WTC11 (cell line): ENCODE measurements around the gene MACF1. TPM values are rescaled to one million over a fixed set of nuclear protein-coding genes. Genes with fewer than 3 reads are reported as not detected.

Experiments
- ATAC-seq: fragments of 200-7000 bp; cut with Tn5 transposase; 2 replicates; pipeline ENCODE4 v1.10.0; 2021; ENCODE audit warnings: mild to moderate bottlenecking, moderate library complexity
- CTCF ChIA-PET: fragments of 300-600 bp; sonication (Branson Sonifier 250); formaldehyde crosslinking; loops from one replicate; lab custom pipeline; 2021; ENCODE audit warnings: antibody characterized with exemption; lab: Charles Lee
- POLR2A ChIA-PET: fragments of 350-600 bp; sonication (Branson Sonifier 250); formaldehyde crosslinking; loops from one replicate; lab custom pipeline; 2021; ENCODE audit warnings: antibody characterized with exemption; lab: Charles Lee
- DNase-seq: peaks from one replicate; pipeline ENCODE4 v3.0.0; 2021; ENCODE audit warnings: low spot score
- H3K27ac Mint-ChIP-seq: 2 replicates; pipeline ENCODE4 v1.8.0; 2021; ENCODE audit warnings: mixed read lengths
- H3K27me3 Mint-ChIP-seq: 2 replicates; pipeline ENCODE4 v1.8.0; 2021; ENCODE audit warnings: low read depth, mild to moderate bottlenecking, moderate library complexity, mixed read lengths
- H3K36me3 Mint-ChIP-seq: 2 replicates; pipeline ENCODE4 v1.8.0; 2021; ENCODE audit warnings: mixed read lengths
- H3K4me1 Mint-ChIP-seq: 2 replicates; pipeline ENCODE4 v1.8.0; 2022; ENCODE audit warnings: mixed read lengths
- H3K4me3 Mint-ChIP-seq: 2 replicates; pipeline ENCODE4 v1.8.0; 2021; ENCODE audit warnings: mild to moderate bottlenecking, moderate library complexity, mixed read lengths
- H3K9me3 Mint-ChIP-seq: 2 replicates; pipeline ENCODE4 v1.8.0; 2021; ENCODE audit warnings: mixed read lengths
- AFF4 ChIP-seq: sonication (generic); formaldehyde crosslinking; IDR thresholded peaks from 2 replicates; pipeline ENCODE4 v1.8.1; 2023; ENCODE audit warnings: mild to moderate bottlenecking, missing genetic modification reagents, borderline replicate concordance
- CBFB ChIP-seq: sonication (generic); formaldehyde crosslinking; IDR thresholded peaks from 2 replicates; pipeline ENCODE4 v1.8.1; 2022; ENCODE audit warnings: mild to moderate bottlenecking, low read depth, missing genetic modification reagents
- ERG ChIP-seq: fragments of 250-450 bp; sonication (Bioruptor Pico); IDR thresholded peaks from 2 replicates; pipeline ENCODE4 v1.8.0; 2021; ENCODE audit warnings: mild to moderate bottlenecking
- GTF2I ChIP-seq: fragments of 250-450 bp; sonication (Bioruptor Pico); conservative IDR thresholded peaks from 2 replicates; pipeline ENCODE4 v1.4.0; 2021; ENCODE audit warnings: mild to moderate bottlenecking
- JUN ChIP-seq: sonication (generic); formaldehyde crosslinking; IDR thresholded peaks from 2 replicates; pipeline ENCODE4 v1.8.0; 2023; ENCODE audit warnings: mild to moderate bottlenecking, missing genetic modification reagents
- MXD4 ChIP-seq: fragments of 250-450 bp; sonication (Bioruptor Pico); IDR thresholded peaks from 2 replicates; pipeline ENCODE4 v1.8.0; 2021; ENCODE audit warnings: mild to moderate bottlenecking, moderate library complexity, borderline replicate concordance
- MYBL2 ChIP-seq: sonication (generic); formaldehyde crosslinking; IDR thresholded peaks from 2 replicates; pipeline ENCODE4 v1.8.1; 2023; ENCODE audit warnings: mild to moderate bottlenecking, moderate library complexity, missing genetic modification reagents
- NR2C2 ChIP-seq: sonication (generic); formaldehyde crosslinking; IDR thresholded peaks from 2 replicates; pipeline ENCODE4 v1.8.0; 2022; ENCODE audit warnings: mild to moderate bottlenecking, missing genetic modification reagents
- NR3C1 ChIP-seq: sonication (generic); formaldehyde crosslinking; conservative IDR thresholded peaks from 2 replicates; pipeline ENCODE4 v1.8.1; 2023; ENCODE audit warnings: low read depth, mild to moderate bottlenecking, missing genetic modification reagents
- OVOL2 ChIP-seq: fragments of 250-450 bp; sonication (Bioruptor Pico); IDR thresholded peaks from 2 replicates; pipeline ENCODE4 v1.9.0; 2021; ENCODE audit warnings: mild to moderate bottlenecking, borderline replicate concordance
- RORB ChIP-seq: fragments of 250-450 bp; sonication (Bioruptor Pico); IDR thresholded peaks from 2 replicates; pipeline ENCODE4 v1.9.0; 2021; ENCODE audit warnings: mild to moderate bottlenecking
- SMAD3 ChIP-seq: sonication (generic); formaldehyde crosslinking; IDR thresholded peaks from 2 replicates; pipeline ENCODE4 v1.8.0; 2022; ENCODE audit warnings: missing genetic modification reagents, mild to moderate bottlenecking, borderline replicate concordance
- SMAD4 ChIP-seq: sonication (generic); formaldehyde crosslinking; IDR thresholded peaks from 2 replicates; pipeline ENCODE4 v1.8.0; 2022; ENCODE audit warnings: mild to moderate bottlenecking, missing genetic modification reagents
- SOX15 ChIP-seq: fragments of 250-450 bp; sonication (Bioruptor Pico); IDR thresholded peaks from 2 replicates; pipeline ENCODE4 v1.9.0; 2021; ENCODE audit warnings: mild to moderate bottlenecking
- TCF7 ChIP-seq: sonication (generic); formaldehyde crosslinking; IDR thresholded peaks from 2 replicates; pipeline ENCODE4 v1.8.0; 2022; ENCODE audit warnings: mild to moderate bottlenecking, low read depth, missing genetic modification reagents, moderate library complexity
- TEAD1 ChIP-seq: sonication (generic); formaldehyde crosslinking; IDR thresholded peaks from 2 replicates; pipeline ENCODE4 v1.8.0; 2022; ENCODE audit warnings: mild to moderate bottlenecking, missing genetic modification reagents
- TP53 ChIP-seq: sonication (generic); formaldehyde crosslinking; IDR thresholded peaks from 2 replicates; pipeline ENCODE4 v1.8.1; 2023; ENCODE audit warnings: mild to moderate bottlenecking, missing genetic modification reagents
- ZNF121 ChIP-seq: sonication (generic); formaldehyde crosslinking; IDR thresholded peaks from 2 replicates; pipeline ENCODE4 v1.8.0; 2023; ENCODE audit warnings: missing genetic modification reagents
- ZNF317 ChIP-seq: sonication (generic); formaldehyde crosslinking; IDR thresholded peaks from 2 replicates; pipeline ENCODE4 v1.8.1; 2023; ENCODE audit warnings: low read depth, mild to moderate bottlenecking, moderate library complexity, missing genetic modification reagents, borderline replicate concordance
- ZNF396 ChIP-seq: fragments of 250-450 bp; sonication (Bioruptor Pico); IDR thresholded peaks from 2 replicates; pipeline ENCODE4 v1.8.0; 2021; ENCODE audit warnings: mild to moderate bottlenecking, moderate library complexity, borderline replicate concordance
- total RNA-seq: library from RNA; stranded (reverse); gene quantifications from 3 replicates; pipeline ENCODE4 v1.2.3, GENCODE V29; 2021
- TF ChIP-seq, protein P1 (sequence below): sonication (generic); formaldehyde crosslinking; IDR thresholded peaks from 2 replicates; pipeline ENCODE4 v1.8.1; 2023; ENCODE audit warnings: mild to moderate bottlenecking, missing genetic modification reagents, moderate library complexity
- TF ChIP-seq, protein P2 (sequence below): fragments of 200-600 bp; IDR thresholded peaks from 2 replicates; pipeline ENCODE4 v1.8.0; 2022; ENCODE audit warnings: antibody characterized with exemption

MACF1 gene
- total RNA-seq, 1 experiment from 2014 or later, result 327 TPM

GRCh38 chr1:39321979-39322378 is 117.5 kb downstream of the MACF1 start:
- ChIA-PET POLR2A (no interaction called here), CTCF (no interaction called here)
- Mint-ChIP-seq H3K27me3 (no peaks in the 10 kb centered on the region), H3K4me1 (no peaks in the 10 kb centered on the region), H3K27ac (no peak overlapping the region), H3K4me3 (no peak overlapping the region), H3K9me3 (no peaks in the 10 kb centered on the region), H3K36me3 (peaks cover 56% of the 10 kb centered on the region)
- DNase-seq, result no peak
- TF ChIP-seq ERG, result no peak
- no peak for TF ChIP-seq ZNF396 (CRISPR knock-in tag)
- no peak for TF ChIP-seq MYBL2 (CRISPR knock-in tag)
- TF ChIP-seq TEAD1 (CRISPR knock-in tag), result no peak
- no peak for TF ChIP-seq RORB (CRISPR knock-in tag)
- TF ChIP-seq NR3C1 (CRISPR knock-in tag), result no peak
- no peak for TF ChIP-seq TCF7
- TF ChIP-seq, protein P1, sequence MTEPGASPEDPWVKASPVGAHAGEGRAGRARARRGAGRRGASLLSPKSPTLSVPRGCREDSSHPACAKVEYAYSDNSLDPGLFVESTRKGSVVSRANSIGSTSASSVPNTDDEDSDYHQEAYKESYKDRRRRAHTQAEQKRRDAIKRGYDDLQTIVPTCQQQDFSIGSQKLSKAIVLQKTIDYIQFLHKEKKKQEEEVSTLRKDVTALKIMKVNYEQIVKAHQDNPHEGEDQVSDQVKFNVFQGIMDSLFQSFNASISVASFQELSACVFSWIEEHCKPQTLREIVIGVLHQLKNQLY, result no peak
- TF ChIP-seq JUN (CRISPR knock-in tag), result no peak
- TF ChIP-seq GTF2I (CRISPR knock-in tag), result no peak
- TF ChIP-seq ZNF317 (CRISPR knock-in tag), result no peak
- no peak for TF ChIP-seq AFF4
- no peak for TF ChIP-seq TP53 (CRISPR knock-in tag)
- no peak for TF ChIP-seq OVOL2 (CRISPR knock-in tag)
- no peak for TF ChIP-seq CBFB
- no peak for TF ChIP-seq SOX15
- TF ChIP-seq SMAD3 (CRISPR knock-in tag), result no peak
- no peak for TF ChIP-seq NR2C2 (CRISPR knock-in tag)
- TF ChIP-seq SMAD4 (CRISPR knock-in tag), result no peak
- TF ChIP-seq, protein P2, sequence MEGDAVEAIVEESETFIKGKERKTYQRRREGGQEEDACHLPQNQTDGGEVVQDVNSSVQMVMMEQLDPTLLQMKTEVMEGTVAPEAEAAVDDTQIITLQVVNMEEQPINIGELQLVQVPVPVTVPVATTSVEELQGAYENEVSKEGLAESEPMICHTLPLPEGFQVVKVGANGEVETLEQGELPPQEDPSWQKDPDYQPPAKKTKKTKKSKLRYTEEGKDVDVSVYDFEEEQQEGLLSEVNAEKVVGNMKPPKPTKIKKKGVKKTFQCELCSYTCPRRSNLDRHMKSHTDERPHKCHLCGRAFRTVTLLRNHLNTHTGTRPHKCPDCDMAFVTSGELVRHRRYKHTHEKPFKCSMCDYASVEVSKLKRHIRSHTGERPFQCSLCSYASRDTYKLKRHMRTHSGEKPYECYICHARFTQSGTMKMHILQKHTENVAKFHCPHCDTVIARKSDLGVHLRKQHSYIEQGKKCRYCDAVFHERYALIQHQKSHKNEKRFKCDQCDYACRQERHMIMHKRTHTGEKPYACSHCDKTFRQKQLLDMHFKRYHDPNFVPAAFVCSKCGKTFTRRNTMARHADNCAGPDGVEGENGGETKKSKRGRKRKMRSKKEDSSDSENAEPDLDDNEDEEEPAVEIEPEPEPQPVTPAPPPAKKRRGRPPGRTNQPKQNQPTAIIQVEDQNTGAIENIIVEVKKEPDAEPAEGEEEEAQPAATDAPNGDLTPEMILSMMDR, result no peak
- no peak for ATAC-seq

DNA sequence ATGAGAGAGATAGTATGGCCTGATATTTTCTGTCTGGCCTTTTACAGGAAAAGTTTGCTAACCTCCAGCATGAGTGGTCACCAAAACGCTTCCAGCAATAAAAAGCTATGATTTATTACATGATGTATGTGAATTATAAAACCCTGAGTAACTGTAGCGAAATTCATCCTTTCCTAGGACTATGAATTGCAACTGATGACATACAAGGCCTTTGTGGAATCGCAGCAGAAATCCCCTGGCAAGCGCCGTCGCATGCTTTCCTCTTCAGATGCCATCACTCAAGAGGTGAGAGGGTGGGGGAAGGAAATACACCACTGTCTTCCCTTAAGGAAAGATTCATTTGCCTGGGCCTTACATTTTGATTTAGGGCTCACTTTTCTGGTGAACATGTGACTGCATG is 117.9 kb downstream of the MACF1 start:
- H3K4me3 Mint-ChIP-seq, result no peak overlapping the region
- ChIA-PET POLR2A (no interaction called here), CTCF (no interaction called here)
- H3K27ac Mint-ChIP-seq, result no peak overlapping the region
- no peaks in the 10 kb centered on the region for H3K9me3 Mint-ChIP-seq
- no peaks in the 10 kb centered on the region for H3K27me3 Mint-ChIP-seq
- TF ChIP-seq ZNF121 (CRISPR knock-in tag) (no peak), MXD4 (no peak)
- DNase-seq (no peak), ATAC-seq (no peak)
- peaks cover 56% of the 10 kb centered on the region for H3K36me3 Mint-ChIP-seq
- no peaks in the 10 kb centered on the region for H3K4me1 Mint-ChIP-seq
